ENCODE measurements around the gene SPRR4. TPM values are rescaled to one million over a fixed set of nuclear protein-coding genes. Genes with fewer than 3 reads are reported as not detected.

SPRR4 gene
- total and polyA plus RNA-seq, 2 donors (not counting 3 experiments of a cell fraction or from before 2014, with no cell fraction given): not detected

GRCh38 chr1:152946651-152947256 is 23.7 kb upstream of the SPRR4 start, which contains the start of gene SPRR5:
SPRR5 (plus strand) TSS chr1:152947206; CDS start chr1:152948555, 1,349 bp downstream.
- Histone ChIP-seq H3K9me1 (replicated peaks; ENCODE audit: control insufficient read depth, extremely low read depth, insufficient read depth, low read length) (no peaks in the 10 kb centered on the region), H3K36me3 (ENCODE audit: control insufficient read depth in 2 of 2, extremely low read depth in 1 of 2, insufficient read depth in 2 of 2, low read length in 2 of 2) (no peaks in the 10 kb centered on the region), H3K9ac (replicated peaks; ENCODE audit: extremely low read depth, insufficient read depth, low read length) (no peak within 1 kb of the TSS), H3K79me2 (ENCODE audit: control insufficient read depth, insufficient read depth, low read length) (no peaks in the 10 kb centered on the region), H3K27ac (ENCODE audit: insufficient read depth, low read depth, low read length) (no peak within 1 kb of the TSS), H3K27me3 (ENCODE audit: control insufficient read depth in 2 of 2, insufficient read depth in 2 of 2, low read length in 2 of 2) (no peaks in the 10 kb centered on the region), H3K4me1 (ENCODE audit: control insufficient read depth, extremely low read depth, insufficient read depth, low read length) (no peaks in the 10 kb centered on the region), H2AFZ (ENCODE audit: low read depth, low read length) (no peak within 1 kb of the TSS), H3K4me2 (ENCODE audit: insufficient read depth, low read length) (no peak within 1 kb of the TSS), H4K20me1 (replicated peaks; ENCODE audit: control insufficient read depth, extremely low read depth, insufficient read depth, low read length) (no peaks in the 10 kb centered on the region), H3K4me3 (replicated peaks in 1 of 3; ENCODE audit: insufficient read depth in 1 of 3, low read depth in 1 of 3, low read length in 3 of 3) (no peak within 1 kb of the TSS), H3K9me3 (replicated peaks; ENCODE audit: control insufficient read depth, insufficient read depth, low read length) (no peaks in the 10 kb centered on the region)
- no TSS peak for BruUV-seq (replicated peaks)
- TF ChIP-seq MAX (IDR thresholded peaks at IDR 0.05; ENCODE audit: insufficient read depth, insufficient read length): no peak
- TF ChIP-seq JUN (IDR thresholded peaks at IDR 0.05; ENCODE audit: borderline replicate concordance, insufficient read depth, insufficient read length, low read depth): no peak
- TF ChIP-seq POLR2AphosphoS5 (IDR thresholded peaks at IDR 0.05; ENCODE audit: insufficient read depth, low read depth, low read length): no peak
- no peak for TF ChIP-seq GATA2 (IDR thresholded peaks at IDR 0.05; ENCODE audit: insufficient read depth, insufficient read length, low read depth, low read length)
- TF ChIP-seq MYC (IDR thresholded peaks at IDR 0.05; ENCODE audit: low read depth, low read length): no peak
- TF ChIP-seq CTCF (IDR thresholded peaks at IDR 0.05; ENCODE audit: extremely low read depth in 1 of 2, insufficient read depth in 1 of 2, low read depth in 1 of 2, low read length in 2 of 2): no peak
- no peak for TF ChIP-seq EZH2 (IDR thresholded peaks at IDR 0.05; ENCODE audit: borderline replicate concordance, low read depth, low read length, severe bottlenecking)
- no peak for TF ChIP-seq POLR2A (IDR thresholded peaks at IDR 0.05; ENCODE audit: low read depth, low read length)
- TF ChIP-seq FOS (IDR thresholded peaks at IDR 0.05; ENCODE audit: borderline replicate concordance, insufficient read depth, low read length): no peak
- dilution Hi-C loops (cut with MboI; ENCODE audit: extremely low pct_ligation_motif_present, low sequenced_read_pairs) (no loop called here), intact Hi-C loops (cut with micrococcal nuclease) (no loop called here)
- FAIRE-seq (no peak), DNase-seq (ENCODE audit: low read depth, low spot score) (no peak)
- POLR2A ChIA-PET: no interaction called here
- CTCF ChIA-PET: no interaction called here
